ENCODE data around the gene SPRTN.

The SPRTN gene

GRCh38 chr1:231338270-231339128, at the start of gene SPRTN:
Gene SPRTN (plus strand): TSS chr1:231338293. CDS start chr1:231338384, 91 bp downstream.
- no peak for TF ChIP-seq CTCF (IDR thresholded peaks at IDR 0.05; ENCODE audit: low read depth, low read length, missing control alignments)
- peak within 1 kb of the TSS; percentile 78 for H3K4me3 ChIP-seq (ENCODE audit: low read depth, low read length)
- no peak for DNase-seq (ENCODE audit: low read depth)
- in situ Hi-C loops (cut with HindIII; ENCODE audit: low sequenced_read_pairs), result no loop called here

- in situ Hi-C loops (cut with HindIII; ENCODE audit: low sequenced_read_pairs), result no loop called here
- H3K4me3 ChIP-seq (ENCODE audit: low read depth, low read length), result no peak overlapping the region
- DNase-seq (ENCODE audit: low read depth), result no peak
- TF ChIP-seq CTCF (IDR thresholded peaks at IDR 0.05; ENCODE audit: low read depth, low read length, missing control alignments), result no peak
These were observed 42.2 kb upstream of the SPRTN start for GRCh38 chr1:231295938-231296337.

- no peak for TF ChIP-seq CTCF (IDR thresholded peaks at IDR 0.05; ENCODE audit: low read depth, low read length, missing control alignments)
- DNase-seq (ENCODE audit: low read depth), result no peak
- in situ Hi-C loops (cut with HindIII; ENCODE audit: low sequenced_read_pairs), result no loop called here
- H3K4me3 ChIP-seq (ENCODE audit: low read depth, low read length), result no peak overlapping the region
These were observed 36.1 kb upstream of the SPRTN start for GRCh38 chr1:231301990-231302389.

GRCh38 chr1:231310391-231310934, 27.6 kb upstream of the SPRTN start:
- no peak overlapping the region for H3K4me3 ChIP-seq (ENCODE audit: low read depth, low read length)
- no peak for TF ChIP-seq CTCF (IDR thresholded peaks at IDR 0.05; ENCODE audit: low read depth, low read length, missing control alignments)
- DNase-seq (ENCODE audit: low read depth), result no peak
- in situ Hi-C loops (cut with HindIII; ENCODE audit: low sequenced_read_pairs), result no loop called here

GRCh38 chr1:231311720-231312431, 26.2 kb upstream of the SPRTN start:
- no peak for DNase-seq (ENCODE audit: low read depth)
- in situ Hi-C loops (cut with HindIII; ENCODE audit: low sequenced_read_pairs), result no loop called here
- TF ChIP-seq CTCF (IDR thresholded peaks at IDR 0.05; ENCODE audit: low read depth, low read length, missing control alignments), result no peak
- H3K4me3 ChIP-seq (ENCODE audit: low read depth, low read length), result no peak overlapping the region

GRCh38 chr1:231312432-231312788, 25.7 kb upstream of the SPRTN start:
- DNase-seq (ENCODE audit: low read depth), result no peak
- TF ChIP-seq CTCF (IDR thresholded peaks at IDR 0.05; ENCODE audit: low read depth, low read length, missing control alignments), result no peak
- no peak overlapping the region for H3K4me3 ChIP-seq (ENCODE audit: low read depth, low read length)
- in situ Hi-C loops (cut with HindIII; ENCODE audit: low sequenced_read_pairs), result no loop called here

All from astrocyte of the cerebellum (primary cell).